Measurements from ENCODE around the gene NDUFB5. TPM values are rescaled to one million over a fixed set of nuclear protein-coding genes. Genes with fewer than 3 reads are reported as not detected.

The NDUFB5 gene
- total RNA-seq, 1 experiment from 2014 or later: 78.9 TPM

DNA sequence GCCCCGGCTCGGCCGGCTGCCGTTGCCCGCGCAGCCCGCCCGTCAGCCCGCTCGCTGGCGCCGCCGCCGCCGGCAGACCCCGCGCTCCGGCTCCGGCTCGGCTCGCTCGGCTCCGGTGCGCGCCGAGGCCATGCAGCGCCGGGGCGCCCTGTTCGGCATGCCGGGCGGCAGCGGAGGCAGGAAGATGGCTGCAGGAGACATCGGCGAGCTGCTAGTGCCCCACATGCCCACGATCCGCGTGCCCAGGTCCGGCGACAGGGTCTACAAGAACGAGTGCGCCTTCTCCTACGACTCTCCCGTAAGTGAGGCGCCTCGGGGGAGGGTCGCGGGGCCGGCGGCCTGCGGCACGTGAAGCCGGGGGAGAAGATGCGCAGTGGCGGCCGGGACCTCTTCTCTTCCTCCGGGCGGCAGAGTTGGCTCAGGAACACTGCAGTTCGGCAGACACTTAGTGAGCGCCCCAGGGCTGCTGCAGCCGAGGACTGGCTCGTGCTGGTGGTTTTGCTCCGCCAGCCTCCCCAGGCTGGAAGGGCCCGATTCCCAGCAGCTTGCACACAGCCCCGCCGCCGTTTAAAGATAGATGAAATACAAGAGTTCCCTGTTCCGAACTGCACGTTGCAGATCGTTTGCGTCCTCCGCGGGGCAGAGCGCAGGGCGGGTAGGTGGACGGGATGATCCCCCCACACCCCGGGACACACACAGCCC is 48.7 kb downstream of the NDUFB5 start:
- Histone ChIP-seq H3K18ac (ENCODE audit: insufficient read length, low read depth, low read length) (peak overlapping the region; percentile 100), H2AK5ac (ENCODE audit: insufficient read length, low read length) (no peak overlapping the region), H4K91ac (ENCODE audit: insufficient read length, low read depth, low read length) (peak overlapping the region; percentile 2), H3K4me1 (ENCODE audit: insufficient read depth, low read length) (no peaks in the 10 kb centered on the region), H3K79me1 (ENCODE audit: insufficient read depth, low read depth, low read length, poor library complexity, severe bottlenecking) (no peaks in the 10 kb centered on the region), H3K56ac (ENCODE audit: insufficient read length, low read depth, low read length) (no peak overlapping the region), H3K4me2 (ENCODE audit: insufficient read depth, insufficient read length, low read length) (peak overlapping the region; percentile 71), H4K5ac (ENCODE audit: insufficient read length, low read depth, low read length) (peak overlapping the region; percentile 76), H2BK120ac (ENCODE audit: low read depth, low read length, poor library complexity, severe bottlenecking) (no peak overlapping the region), H3K27ac (ENCODE audit: insufficient read length, low read depth, low read length) (peak overlapping the region; percentile 14), H3K23ac (ENCODE audit: insufficient read length, low read depth, low read length) (no peak overlapping the region), H2BK12ac (ENCODE audit: insufficient read length, low read depth, low read length) (peak overlapping the region; percentile 86), H2BK5ac (ENCODE audit: insufficient read length, low read length) (peak overlapping the region; percentile 81), H3T11ph (ENCODE audit: low read length) (no peak overlapping the region), H3K4ac (ENCODE audit: low read depth, low read length) (no peak overlapping the region), H3K79me2 (ENCODE audit: insufficient read depth, low read length) (peaks cover 16% of the 10 kb centered on the region; the same call in 1 of the 2 replicates), H3K14ac (ENCODE audit: insufficient read depth, low read length) (peak overlapping the region; percentile 100), H2BK15ac (ENCODE audit: low read depth, low read length) (no peak overlapping the region), H3K27me3 (ENCODE audit: insufficient read depth, low read length) (no peaks in the 10 kb centered on the region), H4K8ac (replicated peaks; ENCODE audit: insufficient read length, low read depth, low read length) (no peak overlapping the region), H3K9me3 (ENCODE audit: control insufficient read depth, low read depth, low read length) (no peaks in the 10 kb centered on the region), H3K9ac (ENCODE audit: extremely low read depth, insufficient read length, low read length) (peak overlapping the region; percentile 96), H2AFZ (ENCODE audit: low read length) (no peak overlapping the region), H3K23me2 (ENCODE audit: insufficient read length, low read depth, low read length, poor library complexity, severe bottlenecking) (peaks cover 16% of the 10 kb centered on the region), H4K20me1 (ENCODE audit: control insufficient read depth, insufficient read depth, insufficient read length) (no peaks in the 10 kb centered on the region), H2BK20ac (ENCODE audit: low read depth, low read length, poor library complexity, severe bottlenecking) (no peak overlapping the region)
- Mint-ChIP-seq H3K27ac (peak overlapping the region; percentile 80 to 94 (median 92)), H3K27me3 (ENCODE audit: low read depth) (no peaks in the 10 kb centered on the region), H3K4me3 (peak overlapping the region; percentile 81 to 98), H3K4me1 (peaks cover 26 to 28% of the 10 kb centered on the region in 2 experiments), H3K36me3 (ENCODE audit: insufficient read depth in 1 of 3, low read depth in 3 of 3) (peaks cover 5 to 18% (median 13%) of the 10 kb centered on the region in 3 experiments; a peak in 5 of 7 replicates), H3K9me3 (no peaks in the 10 kb centered on the region)
- WGBS (ENCODE audit: extremely low coverage, insufficient read length, low lambda C conversion rate): no CpG with 5 or more reads among the region's 77 CpGs
- DNase-seq: peak; percentile 72
- TF ChIP-seq, protein P1, sequence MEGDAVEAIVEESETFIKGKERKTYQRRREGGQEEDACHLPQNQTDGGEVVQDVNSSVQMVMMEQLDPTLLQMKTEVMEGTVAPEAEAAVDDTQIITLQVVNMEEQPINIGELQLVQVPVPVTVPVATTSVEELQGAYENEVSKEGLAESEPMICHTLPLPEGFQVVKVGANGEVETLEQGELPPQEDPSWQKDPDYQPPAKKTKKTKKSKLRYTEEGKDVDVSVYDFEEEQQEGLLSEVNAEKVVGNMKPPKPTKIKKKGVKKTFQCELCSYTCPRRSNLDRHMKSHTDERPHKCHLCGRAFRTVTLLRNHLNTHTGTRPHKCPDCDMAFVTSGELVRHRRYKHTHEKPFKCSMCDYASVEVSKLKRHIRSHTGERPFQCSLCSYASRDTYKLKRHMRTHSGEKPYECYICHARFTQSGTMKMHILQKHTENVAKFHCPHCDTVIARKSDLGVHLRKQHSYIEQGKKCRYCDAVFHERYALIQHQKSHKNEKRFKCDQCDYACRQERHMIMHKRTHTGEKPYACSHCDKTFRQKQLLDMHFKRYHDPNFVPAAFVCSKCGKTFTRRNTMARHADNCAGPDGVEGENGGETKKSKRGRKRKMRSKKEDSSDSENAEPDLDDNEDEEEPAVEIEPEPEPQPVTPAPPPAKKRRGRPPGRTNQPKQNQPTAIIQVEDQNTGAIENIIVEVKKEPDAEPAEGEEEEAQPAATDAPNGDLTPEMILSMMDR (conservative IDR thresholded peaks at IDR 0.05): peak; percentile 15; the same call in 2 of the 3 replicates

Data from H9 (cell line).